GM12891 (cell line): Measurements from ENCODE around the gene EPS8.

ENCODE experiments used
- POLR2A ChIP-seq: IDR thresholded peaks from 2 replicates; pipeline ENCODE4 v1.6.1; 2011; ENCODE audit warnings: low read depth, low read length, control low read depth
- POLR2AphosphoS5 ChIP-seq: IDR thresholded peaks from 2 replicates; pipeline ENCODE4 v1.6.1; 2011; ENCODE audit warnings: low read depth, low read length, control low read depth
- SPI1 ChIP-seq: IDR thresholded peaks from 2 replicates; pipeline ENCODE4 v1.6.1; 2011; ENCODE audit warnings: low read depth, low read length, control low read depth
- TAF1 ChIP-seq: IDR thresholded peaks from 2 replicates; pipeline ENCODE4 v1.6.1; 2011; ENCODE audit warnings: low read depth, low read length, control low read depth

DNA sequence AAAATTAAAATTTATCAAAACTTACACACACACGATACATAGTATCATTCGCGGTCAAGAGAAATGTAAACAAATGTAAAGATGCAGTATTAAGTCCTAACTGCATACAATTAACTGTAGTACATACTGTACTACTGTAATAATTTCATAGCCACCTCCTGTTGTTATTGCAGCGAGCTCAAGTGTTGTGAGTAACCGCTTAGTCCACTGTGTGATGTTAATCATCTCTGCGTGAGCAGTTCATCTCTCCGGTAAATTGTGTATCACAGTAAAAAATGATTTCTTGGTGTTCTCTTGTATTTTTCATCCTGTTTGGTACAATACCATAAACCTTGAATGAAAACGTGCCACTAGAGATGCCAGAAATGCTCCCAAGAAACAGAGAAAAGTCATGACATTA lies 6.5 kb downstream of the EPS8 start:
- TF ChIP-seq POLR2AphosphoS5 (no peak), POLR2A (no peak), TAF1 (no peak), SPI1 (no peak)
